Esophagus squamous epithelium (tissue), 4 donors: ENCODE results near the gene GLYATL1. TPM values are rescaled to one million over a fixed set of nuclear protein-coding genes. Genes with fewer than 3 reads are reported as not detected.

Experiments
- total RNA-seq, 4 donors: library from RNA; depleted of rRNA; stranded (reverse); fragments of >200 nt; gene quantifications; one replicate each; pipeline ENCODE4 v1.1.0, GENCODE V29; 2016

The GLYATL1 gene
- total RNA-seq, 4 donors from 2014 or later: not detected

Other genes with a start within 250 kb of the GLYATL1 start
- gene GLYAT, start 207.5 kb upstream of the GLYATL1 start, total RNA-seq: not detected
- gene GLYATL2, start 94.8 kb upstream of the GLYATL1 start, total RNA-seq: 1 to 10 TPM in 1 of 4 donors, under 1 TPM in 1, not detected in 2; 0.38 to 2.9 TPM
- gene GLYATL1B, start 146.8 kb downstream of the GLYATL1 start, total RNA-seq: not detected
- 10 to 100 TPM in 2 of 4 donors, 1 to 10 TPM in 2; 2.9 to 14.9 (median 8.0) TPM for gene FAM111B, start 167.7 kb downstream of the GLYATL1 start, total RNA-seq
- gene FAM111A, start 203.4 kb downstream of the GLYATL1 start, total RNA-seq: 10 to 100 TPM; 15.0 to 23.3 (median 16.7) TPM
- 1 to 10 TPM; 2.4 to 8.4 (median 4.6) TPM for gene DTX4, start 232.6 kb downstream of the GLYATL1 start, total RNA-seq